COR-L47 (cell line): Measurements from ENCODE around the gene PIP5K1B.

Experiments
- DNase-seq: peaks from one replicate; lab custom pipeline; 2025; lab: John Stamatoyannopoulos, UW

The PIP5K1B gene

DNA sequence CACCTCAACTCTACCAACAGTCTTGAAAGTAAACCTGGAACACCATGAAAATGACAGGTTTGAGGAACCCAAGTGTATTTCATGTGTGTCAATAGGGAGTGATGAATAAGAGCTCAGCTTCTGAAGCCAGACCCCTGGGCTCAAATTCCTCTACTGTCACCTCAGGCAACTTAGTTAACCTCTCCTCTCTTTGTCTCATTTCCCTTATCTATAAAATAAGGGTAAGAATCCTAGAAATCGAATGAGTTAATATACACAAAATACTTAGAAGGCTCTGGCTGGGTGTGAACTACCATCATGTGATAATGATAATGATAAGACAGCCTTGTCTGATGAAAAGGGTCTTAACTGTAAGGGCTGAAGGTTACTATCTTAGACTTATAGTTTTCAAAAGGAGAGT lies 66.3 kb downstream of the PIP5K1B start:
- no peak for DNase-seq

DNA sequence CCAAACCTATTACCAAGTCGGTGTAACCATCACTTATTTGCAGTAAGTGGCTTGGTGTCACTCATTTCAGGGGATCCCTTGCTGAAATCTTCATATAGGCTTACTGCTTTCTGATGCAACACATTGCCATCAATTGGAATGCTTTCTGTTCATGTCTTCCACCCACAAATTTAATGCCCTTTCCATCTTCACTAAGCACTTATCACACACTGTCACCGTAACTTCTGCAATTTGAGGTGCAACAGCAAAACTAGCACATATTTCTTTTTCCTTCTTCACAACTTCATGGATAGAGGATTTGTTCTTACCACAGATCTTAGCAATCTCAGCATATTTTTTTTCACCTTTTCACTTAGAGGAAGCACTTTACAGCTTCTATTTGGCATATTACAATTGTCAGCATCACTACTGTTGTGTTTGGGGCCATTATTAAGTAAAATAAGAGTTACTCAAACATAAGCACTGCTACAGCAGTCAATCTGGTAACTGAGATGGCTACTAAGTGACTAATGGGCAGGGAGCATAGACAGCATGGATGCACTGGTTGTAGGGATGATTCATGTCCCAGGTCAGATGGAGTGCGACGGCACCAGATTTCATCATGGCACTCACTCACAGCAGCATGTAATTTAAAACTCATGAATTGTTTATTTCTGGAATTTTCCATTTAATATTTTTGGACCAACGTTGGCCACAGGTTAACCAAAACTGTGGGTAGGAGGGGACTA lies 70.1 kb downstream of the PIP5K1B start:
- DNase-seq = no peak

DNA sequence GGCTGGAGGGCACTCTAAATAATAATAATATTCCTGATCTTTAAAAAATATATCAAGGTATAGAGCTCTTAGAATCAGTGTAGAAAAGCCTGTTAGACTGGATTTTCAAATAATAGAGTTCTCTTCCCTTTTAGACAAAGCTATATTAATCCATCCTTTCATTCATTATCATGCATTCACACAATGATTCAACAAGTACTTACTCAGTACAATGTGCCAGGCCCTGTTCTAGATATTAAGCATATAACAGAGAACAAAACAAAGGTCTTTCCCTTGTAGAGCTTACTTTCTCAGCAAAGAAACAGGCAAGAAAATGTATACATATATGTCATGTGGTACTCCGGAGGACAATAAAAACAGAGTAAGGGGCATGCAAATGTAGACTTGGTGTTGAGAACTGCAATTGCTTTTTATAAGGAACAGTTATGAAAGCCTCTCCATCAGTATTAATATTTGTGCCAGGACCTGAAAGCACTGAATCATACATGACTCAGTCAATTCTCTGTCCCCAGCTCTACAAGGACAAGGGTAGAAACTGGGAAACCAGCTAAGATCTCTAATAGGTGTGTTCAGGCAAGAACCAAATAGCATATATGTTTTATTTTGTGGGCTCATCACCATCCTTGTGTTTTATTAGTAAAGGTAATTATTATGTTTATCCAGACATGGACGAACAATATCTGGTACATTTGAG lies 72.2 kb downstream of the PIP5K1B start:
- no peak for DNase-seq

DNA sequence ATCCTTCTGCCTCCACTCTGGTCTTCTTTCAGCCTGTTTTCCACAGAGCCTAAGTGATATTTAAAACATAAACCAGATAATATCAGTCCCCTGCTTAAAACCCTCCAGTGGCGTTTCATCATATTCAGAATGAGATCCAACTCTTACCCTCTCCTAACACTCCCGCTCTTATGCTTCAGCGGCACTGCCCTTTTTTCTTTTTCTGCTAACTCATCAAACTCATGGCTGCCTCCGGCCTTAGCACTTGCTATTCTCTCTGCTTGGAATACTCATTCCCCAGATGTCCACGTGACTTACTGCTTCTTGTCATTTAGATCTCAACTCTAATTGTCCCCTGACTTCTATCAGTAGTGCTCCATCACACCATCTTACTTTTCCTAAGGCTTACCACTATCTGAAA lies 73.6 kb downstream of the PIP5K1B start:
- no peak for DNase-seq

DNA sequence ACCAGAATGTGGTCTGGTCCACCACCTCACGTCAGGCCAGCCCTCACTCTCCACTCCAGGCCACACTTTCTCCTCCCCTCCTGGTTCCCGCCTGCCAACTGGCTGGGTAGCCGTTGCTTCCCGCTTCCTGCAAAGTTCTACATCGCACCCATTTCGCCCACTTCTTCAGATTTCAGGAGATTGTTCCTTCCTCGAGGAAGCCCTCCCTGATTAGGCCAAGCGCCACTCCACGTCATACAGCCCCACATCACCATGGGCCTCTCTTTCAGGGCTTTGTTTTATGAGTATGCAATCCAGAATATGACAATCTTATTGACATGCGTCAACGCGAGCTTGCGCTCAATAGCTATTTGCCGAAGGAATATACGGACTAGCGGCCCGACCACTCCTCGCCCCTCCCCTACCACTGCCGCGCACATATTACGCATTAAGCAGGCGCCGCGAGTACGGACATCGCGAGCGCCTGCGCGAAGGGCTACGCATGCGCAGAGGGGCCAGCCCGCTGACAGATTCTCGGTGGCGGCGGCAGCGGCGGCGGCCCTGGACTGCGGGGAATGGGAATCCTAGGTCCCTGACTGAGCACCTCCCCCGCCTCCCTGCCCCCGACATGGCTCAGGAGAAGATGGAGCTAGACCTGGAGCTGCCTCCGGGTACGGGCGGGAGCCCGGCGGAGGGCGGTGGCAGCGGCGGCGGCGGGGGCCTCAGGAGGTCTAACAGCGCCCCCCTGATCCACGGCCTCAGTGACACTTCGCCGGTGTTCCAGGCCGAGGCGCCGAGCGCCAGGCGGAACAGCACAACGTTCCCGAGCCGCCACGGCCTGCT lies 74.7 kb downstream of the PIP5K1B start:
- peak; percentile 94 for DNase-seq

DNA sequence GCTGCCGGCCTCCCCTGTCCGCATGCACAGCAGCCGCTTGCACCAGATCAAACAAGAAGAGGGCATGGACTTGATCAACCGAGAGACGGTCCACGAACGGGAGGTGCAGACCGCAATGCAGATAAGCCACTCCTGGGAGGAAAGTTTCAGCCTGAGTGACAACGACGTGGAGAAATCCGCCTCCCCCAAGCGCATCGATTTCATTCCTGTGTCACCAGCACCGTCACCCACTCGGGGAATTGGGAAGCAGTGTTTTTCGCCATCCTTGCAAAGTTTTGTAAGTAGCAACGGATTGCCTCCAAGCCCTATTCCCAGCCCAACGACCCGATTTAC lies 75.3 kb downstream of the PIP5K1B start:
- DNase-seq = no peak

DNA sequence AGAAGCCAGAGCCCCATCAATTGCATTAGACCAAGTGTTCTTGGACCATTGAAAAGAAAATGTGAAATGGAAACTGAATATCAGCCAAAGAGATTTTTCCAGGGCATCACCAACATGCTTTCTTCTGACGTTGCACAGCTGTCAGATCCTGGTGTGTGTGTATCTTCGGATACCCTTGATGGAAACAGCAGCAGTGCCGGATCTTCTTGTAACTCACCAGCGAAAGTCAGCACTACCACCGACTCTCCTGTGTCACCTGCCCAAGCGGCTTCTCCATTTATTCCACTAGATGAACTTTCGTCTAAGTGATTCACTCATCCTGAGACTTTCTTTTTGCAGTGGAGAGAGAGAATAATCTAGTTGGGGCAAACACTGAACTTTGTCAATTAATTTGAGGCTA lies 75.7 kb downstream of the PIP5K1B start:
- DNase-seq = peak; percentile 1

DNA sequence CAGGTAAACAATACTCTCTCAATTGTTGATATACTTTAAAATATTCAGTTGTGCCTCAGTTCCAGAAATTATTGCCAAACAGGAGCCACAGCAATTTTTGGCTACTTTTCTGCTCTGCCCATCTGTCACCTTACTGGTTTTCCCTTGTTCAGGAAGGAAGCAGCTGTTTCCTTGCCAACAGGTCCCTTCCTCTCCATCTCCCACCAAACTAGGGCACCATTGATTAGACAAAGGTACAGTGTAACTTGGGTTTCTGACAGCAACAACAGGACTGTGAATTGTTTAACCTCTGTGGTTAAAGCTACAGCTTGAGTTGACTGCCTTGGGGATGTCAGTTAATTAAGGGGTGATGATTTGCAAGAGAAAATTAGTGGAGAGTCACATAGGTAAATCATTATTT lies 76.9 kb downstream of the PIP5K1B start:
- DNase-seq = no peak

DNA sequence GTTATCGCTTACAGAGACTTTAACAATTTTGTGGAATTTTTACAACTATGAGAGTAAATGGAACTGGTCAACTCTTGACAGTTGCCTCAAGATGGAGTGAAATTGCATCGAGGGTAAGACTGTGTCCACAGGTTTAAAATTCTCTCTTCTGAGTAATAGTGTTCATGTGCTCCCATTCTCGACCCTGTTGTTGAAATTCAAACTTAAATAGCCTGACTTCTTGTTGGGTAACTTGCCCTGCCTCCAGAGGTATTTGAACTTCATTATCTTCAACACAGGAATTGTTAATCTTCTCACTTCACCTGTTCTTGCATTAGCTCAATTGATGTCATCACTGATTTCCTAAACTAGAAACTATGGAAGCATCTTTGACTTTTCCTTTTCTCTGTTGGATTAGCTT lies 77.5 kb downstream of the PIP5K1B start:
- no peak for DNase-seq

DNA sequence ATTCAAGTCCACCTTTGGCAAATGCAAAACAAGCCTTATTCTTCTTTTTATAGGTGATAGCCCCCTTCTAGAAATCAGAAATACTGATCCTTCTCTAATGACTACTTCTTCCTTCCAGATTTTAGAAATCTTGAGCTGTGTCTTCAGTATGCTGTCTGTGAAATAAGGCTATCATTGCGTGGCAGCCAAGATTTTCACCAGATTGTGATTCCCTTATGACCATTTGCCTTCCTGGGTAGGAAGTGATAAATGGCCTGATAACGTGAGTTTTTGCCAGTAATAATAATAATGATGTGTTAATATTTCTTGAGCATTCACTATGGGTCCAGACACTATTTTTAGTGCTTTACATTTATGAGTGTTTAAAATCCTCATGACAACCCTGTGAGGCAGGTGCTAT lies 80.9 kb downstream of the PIP5K1B start:
- DNase-seq = no peak

DNA sequence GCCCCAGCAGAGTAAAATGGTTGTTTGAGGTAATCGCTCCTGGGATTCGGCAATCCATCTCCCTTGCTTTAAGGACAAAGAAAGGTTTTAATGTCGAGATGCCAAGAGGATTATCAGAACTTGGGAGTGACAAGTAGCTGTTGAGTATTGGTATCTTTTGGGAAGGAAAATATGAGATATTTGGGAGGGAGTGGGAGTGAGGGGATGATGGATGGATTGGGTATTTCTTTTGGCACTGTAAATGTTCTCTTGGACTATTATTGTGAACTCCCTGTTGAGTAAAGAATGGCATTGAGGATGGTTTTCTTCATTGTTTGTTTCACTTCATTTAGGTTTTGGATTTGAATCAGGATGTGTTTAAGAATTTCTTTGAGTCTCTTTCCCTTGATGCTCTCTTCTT lies 86.1 kb downstream of the PIP5K1B start:
- DNase-seq = no peak

DNA sequence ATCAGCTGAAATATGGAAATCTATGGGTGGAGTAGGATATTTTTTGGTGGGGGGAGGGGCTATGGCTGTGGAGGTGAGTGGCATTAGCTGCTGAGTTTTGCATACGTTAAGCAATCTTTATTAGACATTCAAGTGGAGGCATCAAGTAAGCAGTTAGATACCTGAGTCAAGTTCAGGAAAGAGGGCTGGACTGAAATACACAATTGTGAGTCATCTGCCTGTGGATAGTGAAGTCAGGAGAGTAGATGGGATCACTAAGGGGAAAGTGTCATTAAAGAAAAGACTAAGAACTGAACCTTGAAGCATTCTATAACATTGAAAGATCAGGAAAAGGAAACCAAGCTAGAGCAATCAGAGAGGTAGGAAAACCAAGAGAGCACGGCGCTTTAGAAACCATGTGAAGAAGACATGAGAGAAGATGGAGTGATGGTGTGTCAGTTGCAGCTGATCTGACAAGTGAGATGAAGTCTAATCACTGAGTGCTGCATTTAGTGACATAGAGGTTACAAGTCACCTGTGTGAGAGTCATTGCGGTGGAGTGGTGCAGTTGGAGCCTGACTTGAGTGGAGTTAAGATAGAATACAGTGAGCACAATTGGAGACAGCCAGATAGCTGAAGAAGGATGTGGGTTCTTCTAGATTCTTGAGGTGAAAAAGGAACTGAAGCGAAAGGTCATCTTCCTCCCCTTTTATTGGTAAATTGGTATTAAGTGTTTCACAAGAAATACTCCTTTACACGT lies 88.7 kb downstream of the PIP5K1B start:
- DNase-seq = no peak

DNA sequence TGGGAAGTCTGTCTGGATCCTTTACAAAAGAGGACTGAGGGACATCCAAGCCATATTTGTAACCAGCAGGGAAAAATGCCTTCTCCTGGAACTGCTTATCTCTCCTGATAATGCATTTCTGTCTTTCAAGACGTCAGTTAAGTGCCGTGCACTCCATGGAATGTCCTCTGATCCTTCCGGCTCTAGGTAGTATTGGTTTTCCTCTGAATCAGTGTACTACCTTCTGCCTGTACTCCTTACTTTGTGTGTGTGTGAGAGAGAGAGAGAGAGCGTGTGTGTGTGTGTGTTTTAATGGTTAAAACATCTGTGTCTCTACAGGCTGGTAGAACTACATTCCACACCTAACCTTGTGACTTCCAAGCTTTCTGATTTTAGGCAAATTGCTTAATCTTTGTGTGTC lies 89.9 kb downstream of the PIP5K1B start:
- no peak for DNase-seq

DNA sequence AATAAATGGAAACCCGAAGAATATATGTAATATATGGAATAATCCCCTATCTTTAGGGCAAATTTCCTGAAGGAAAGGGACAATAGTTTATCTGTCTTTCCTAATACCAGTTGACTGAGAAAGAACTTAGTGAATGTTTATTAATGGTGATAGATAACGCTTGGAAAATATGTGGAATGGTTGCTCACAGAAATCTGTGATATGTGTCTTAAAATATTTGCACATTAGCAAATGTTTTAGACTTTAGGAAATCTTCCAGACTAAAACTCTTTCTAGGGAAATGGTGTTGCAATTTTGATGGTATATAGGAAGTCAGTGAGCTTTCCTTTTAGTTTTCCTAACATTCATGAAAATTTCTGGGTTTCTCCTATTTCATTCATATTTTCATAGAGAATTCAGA lies 90.4 kb downstream of the PIP5K1B start:
- no peak for DNase-seq

DNA sequence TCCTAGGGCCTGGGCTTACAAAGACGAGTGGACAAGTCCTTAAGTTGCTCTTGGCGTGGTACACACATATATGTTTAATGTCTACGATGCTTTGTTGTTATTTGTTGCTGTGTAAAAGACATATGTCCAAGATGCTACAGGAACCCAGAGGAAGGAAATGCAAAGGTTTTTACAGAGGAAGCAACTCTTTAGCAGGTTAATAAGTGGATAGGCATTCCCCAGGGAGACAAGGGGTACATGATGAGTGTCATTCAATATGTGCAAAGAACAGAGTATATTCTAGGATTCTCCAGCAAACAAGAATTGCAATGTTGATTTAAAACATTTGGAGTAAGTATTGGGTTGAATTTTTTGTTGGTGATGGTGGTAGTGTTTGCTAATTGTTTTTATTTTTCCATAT lies 92.1 kb downstream of the PIP5K1B start:
- no peak for DNase-seq

DNA sequence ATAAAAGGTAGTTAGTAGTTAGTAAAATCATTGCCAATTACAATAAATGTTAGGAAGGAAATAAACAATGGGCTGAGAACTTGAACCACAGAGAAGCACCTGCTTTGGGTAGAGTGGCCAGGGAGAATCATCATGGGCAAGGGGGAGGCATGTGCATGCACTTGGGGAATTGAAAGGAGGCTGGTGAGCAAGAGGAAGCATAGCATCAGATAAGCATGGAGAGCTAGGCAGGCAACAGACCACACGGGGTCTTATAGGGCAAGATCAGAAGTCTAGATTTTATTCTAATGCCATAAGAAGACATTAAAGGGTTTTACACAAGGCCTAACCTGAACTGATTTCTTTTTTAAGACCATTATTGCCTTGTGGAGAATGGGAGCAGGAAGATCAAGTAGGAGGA lies 93.4 kb downstream of the PIP5K1B start:
- DNase-seq = no peak

DNA sequence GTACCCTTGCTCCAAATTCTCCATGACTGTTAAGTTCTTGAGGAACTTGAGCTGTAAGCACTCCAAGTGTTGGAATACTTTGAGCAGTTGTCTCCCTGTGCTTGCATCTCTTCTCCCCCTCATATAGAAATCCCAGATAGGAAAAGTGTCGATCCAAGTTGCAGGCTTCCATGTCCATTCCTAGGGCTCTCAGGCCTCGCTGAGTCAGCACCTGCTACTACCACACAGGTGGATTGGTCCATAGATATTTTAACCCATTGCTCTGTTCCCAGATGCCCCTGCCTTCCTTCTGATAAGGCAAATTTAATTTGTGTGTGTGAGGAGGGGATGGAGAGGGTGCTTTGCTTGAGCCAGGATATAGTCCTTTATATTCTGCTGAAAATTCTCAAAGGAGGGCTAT lies 95.8 kb downstream of the PIP5K1B start:
- no peak for DNase-seq

DNA sequence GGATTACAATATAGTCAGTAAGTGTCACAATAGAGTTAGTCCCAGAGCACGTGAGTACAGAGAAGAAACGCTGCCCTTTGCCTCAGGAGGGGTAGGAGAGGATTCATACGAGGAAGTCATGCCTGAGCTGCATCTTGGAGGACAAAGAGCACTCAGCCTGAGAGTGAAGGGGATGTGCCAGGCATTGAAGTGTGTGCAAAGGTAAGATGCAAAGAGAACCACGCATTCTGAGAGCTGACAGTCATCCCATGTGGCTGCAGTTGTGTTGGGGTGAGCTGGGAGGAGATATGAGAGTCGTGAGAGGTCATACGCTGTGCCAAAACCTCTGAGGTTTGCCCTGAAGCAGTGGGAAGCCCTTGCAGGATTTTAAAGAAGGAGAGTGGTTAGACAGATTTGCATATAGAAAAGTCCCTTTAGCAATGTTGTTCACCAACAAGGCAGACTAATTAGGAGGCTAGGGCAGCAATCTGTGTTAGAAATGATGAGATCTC lies 97.5 kb downstream of the PIP5K1B start:
- DNase-seq = no peak

DNA sequence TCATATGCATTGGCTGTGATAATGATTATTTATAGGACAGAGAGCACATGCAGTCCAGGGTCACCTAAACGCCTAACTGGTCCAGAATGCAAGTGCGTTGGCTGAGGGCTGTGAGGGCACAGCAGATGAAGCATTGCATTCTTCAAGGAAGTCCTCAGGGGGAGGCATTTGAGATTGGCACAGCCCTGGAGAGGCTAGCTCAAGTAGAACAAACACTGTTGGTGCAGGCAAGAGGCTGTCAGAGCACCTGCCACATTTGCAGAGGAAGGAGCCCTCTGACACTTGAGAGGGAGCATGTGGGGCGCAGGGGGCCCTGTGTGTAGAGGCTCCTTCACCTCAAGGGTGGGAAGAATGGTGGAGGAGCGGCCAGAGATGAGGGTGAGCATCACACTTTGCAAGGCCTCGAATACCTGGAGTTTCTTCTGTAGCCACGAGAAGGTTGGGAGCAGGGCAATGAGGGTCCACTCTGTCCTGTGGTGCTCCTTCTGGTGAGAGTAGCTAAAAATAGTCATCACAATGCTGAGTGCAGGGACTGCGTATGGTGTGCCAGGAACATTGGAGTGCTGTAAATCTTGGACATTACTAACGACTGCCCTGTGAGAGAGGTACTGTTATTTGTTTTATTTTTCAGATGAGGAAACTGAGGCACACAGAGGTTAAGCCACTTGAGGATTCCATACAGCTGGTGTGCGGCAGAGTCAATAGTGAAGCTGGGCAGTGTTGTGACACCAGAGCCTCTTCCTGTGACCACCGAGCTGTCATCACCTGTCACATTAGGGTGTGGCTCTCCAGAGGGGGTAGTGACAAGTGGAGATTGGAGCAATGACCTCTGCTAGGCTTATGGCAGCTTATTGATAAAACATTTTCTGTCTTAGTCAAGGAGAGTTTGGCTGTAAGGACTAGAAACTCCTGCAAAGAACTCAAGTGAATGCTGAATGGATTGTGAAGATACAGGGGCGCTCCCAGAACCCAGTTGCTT lies 100.2 kb downstream of the PIP5K1B start:
- DNase-seq = no peak

DNA sequence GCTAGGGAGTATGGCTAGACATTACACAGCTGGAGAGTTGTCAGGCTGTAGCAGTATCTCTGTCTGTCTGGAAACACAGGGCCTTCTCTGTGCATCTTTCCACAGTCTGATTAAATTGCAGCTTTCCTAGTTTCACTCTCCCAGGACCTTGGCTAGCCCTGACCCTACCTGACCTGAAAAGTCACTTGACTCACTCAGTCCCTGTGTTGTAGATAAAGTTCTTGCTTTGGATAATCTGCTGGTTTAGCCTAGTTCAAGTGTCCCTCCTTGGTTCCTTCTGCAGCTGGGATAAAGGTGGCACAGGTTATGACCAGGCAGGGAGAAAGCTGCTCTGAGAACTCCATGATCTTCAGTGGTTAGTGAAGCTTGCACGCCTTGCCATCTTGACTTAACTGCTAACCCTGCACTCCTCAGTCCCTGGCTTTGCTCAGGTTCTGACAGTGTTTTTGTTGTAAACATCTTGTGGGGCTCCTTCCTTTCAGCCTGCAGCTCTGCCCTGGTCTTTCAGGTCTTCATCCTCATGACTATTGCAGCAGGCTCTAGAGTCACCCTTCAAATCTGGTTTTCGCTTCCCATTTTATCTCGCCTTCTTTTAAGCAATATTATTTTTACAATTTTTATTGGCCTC lies 101.0 kb downstream of the PIP5K1B start:
- DNase-seq = no peak
